RWPE2 (cell line): ENCODE results near the gene E4F1.
"Not testable (repeated sequence)": the region's sequence is repeated elsewhere in the genome, so short reads cannot be mapped to it uniquely, and the experiment has no call there.

Experiments used
- ATAC-seq: fragments of 200-7000 bp; cut with Tn5 transposase; 3 replicates; pipeline ENCODE4 v1.9.1; 2021; ENCODE audit warnings: low read depth
- DNase-seq: peaks from one replicate; pipeline ENCODE4 v3.0.0-alpha.2; 2020; ENCODE audit warnings: low spot score
- H3K27ac ChIP-seq: fragments of 450-650 bp; 2 replicates; pipeline ENCODE4 v1.5.1; 2017; ENCODE audit warnings: mild to moderate bottlenecking; ENCODE audit not compliant: poor library complexity, severe bottlenecking
- H3K27me3 ChIP-seq: fragments of 250-450 bp; sonication (Bioruptor Pico); 2 replicates; pipeline ENCODE4 v1.5.1; 2021; ENCODE audit warnings: mild to moderate bottlenecking, moderate library complexity; ENCODE audit not compliant: insufficient read depth, poor library complexity, severe bottlenecking
- H3K36me3 ChIP-seq: fragments of 250-450 bp; sonication (Bioruptor Pico); 2 replicates; pipeline ENCODE4 v1.5.1; 2020; ENCODE audit warnings: low read depth, mild to moderate bottlenecking, moderate library complexity
- H3K4me1 ChIP-seq: fragments of 250-450 bp; sonication (Bioruptor Pico); 2 replicates; pipeline ENCODE4 v1.5.1; 2021; ENCODE audit warnings: mild to moderate bottlenecking, moderate library complexity; ENCODE audit not compliant: insufficient read depth, poor library complexity, severe bottlenecking
- H3K4me3 ChIP-seq: fragments of 250-450 bp; sonication (Bioruptor Pico); 2 replicates; pipeline ENCODE4 v1.5.1; 2021; ENCODE audit warnings: mild to moderate bottlenecking, moderate library complexity; ENCODE audit not compliant: severe bottlenecking
- H3K9me3 ChIP-seq: fragments of 250-450 bp; sonication (Bioruptor Pico); 2 replicates; pipeline ENCODE4 v1.5.1; 2021; ENCODE audit warnings: mild to moderate bottlenecking, moderate library complexity; ENCODE audit not compliant: severe bottlenecking
- TF ChIP-seq, protein P1 (sequence below): fragments of 450-650 bp; IDR thresholded peaks from one replicate; pipeline ENCODE4 v1.5.1; 2017; ENCODE audit warnings: mild to moderate bottlenecking, moderate library complexity; ENCODE audit not compliant: poor library complexity, severe bottlenecking

Gene E4F1

DNA sequence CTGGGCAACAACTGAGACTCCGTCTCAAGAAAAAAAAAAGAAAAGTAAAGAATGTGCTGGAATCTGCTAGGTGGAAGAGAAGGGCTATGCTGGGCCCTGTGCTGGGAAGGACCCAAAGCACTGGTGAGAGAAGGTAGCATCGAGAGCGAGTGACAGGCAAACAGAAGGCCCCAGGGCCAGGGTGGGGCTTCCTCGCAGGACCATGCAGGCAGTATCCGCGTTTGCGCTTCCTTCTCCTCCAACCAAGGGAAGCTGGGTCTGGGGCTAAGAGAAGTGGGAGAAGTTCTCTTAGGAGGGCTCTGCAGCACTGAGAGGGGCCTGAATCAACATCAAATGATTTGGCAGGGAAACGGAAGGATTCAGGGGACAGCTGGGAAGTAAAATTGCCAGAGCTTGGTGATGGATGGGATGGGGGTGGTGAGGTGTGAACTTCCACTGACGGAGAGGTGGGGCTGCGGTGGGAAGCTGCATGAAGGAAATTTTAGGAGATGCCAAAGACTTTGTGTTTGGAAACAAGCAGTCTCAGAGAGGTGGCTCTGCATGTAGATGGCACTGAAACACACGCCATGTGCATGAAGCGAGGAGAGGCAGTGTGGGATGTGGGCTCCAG lies 33.2 kb downstream of the E4F1 start:
- Histone ChIP-seq H3K27me3 (no peaks in the 10 kb centered on the region), H3K9me3 (no peaks in the 10 kb centered on the region), H3K27ac (no peak overlapping the region), H3K4me1 (peaks cover 10% of the 10 kb centered on the region), H3K4me3 (no peak overlapping the region), H3K36me3 (peaks cover 94% of the 10 kb centered on the region)
- no peak for ATAC-seq
- TF ChIP-seq, protein P1, sequence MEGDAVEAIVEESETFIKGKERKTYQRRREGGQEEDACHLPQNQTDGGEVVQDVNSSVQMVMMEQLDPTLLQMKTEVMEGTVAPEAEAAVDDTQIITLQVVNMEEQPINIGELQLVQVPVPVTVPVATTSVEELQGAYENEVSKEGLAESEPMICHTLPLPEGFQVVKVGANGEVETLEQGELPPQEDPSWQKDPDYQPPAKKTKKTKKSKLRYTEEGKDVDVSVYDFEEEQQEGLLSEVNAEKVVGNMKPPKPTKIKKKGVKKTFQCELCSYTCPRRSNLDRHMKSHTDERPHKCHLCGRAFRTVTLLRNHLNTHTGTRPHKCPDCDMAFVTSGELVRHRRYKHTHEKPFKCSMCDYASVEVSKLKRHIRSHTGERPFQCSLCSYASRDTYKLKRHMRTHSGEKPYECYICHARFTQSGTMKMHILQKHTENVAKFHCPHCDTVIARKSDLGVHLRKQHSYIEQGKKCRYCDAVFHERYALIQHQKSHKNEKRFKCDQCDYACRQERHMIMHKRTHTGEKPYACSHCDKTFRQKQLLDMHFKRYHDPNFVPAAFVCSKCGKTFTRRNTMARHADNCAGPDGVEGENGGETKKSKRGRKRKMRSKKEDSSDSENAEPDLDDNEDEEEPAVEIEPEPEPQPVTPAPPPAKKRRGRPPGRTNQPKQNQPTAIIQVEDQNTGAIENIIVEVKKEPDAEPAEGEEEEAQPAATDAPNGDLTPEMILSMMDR, result no peak
- no peak for DNase-seq

DNA sequence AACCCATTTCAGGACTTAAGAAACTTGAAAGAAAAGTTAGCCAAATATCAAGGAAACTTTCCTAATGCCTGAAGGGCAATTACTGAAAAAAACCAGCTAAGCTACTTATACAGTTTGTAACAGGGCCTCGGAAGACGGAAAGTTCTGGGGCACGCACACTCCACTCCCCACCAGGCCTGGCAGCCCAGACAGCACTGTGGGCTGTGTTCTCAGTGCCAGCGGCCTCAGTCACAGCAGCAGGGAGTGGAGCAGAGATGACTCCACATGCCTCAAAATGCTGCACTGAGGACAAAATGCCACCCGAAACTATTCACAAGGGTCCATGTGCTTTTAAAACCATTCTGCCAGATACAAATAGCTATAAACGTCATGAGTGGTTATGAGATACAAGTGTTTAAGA lies 34.3 kb downstream of the E4F1 start:
- Histone ChIP-seq H3K9me3 (no peaks in the 10 kb centered on the region), H3K36me3 (peaks cover 97% of the 10 kb centered on the region), H3K27ac (no peak overlapping the region), H3K27me3 (no peaks in the 10 kb centered on the region), H3K4me1 (no peaks in the 10 kb centered on the region), H3K4me3 (no peak overlapping the region)
- TF ChIP-seq, protein P1, result no peak
- DNase-seq (no peak), ATAC-seq (no peak)

DNA sequence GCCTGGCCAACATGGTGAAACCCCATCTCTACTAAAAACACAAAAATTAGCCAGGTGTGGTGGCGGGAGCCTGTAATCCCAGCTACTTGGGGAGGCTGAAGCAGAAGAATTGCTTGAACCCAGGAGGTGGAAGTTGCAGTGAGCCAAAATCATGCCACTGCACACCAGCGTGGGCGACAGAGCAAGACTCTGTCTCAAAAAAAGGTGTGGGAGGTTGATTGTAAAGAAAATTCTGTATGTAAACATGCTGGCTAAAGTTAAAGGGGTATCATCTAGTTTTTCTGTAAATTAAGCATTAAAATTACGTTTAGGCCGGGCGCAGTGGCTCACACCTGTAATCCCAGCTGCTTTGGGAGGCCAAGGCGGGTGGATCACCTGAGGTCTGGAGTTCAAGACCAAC lies 35.1 kb downstream of the E4F1 start:
- not testable (repeated sequence) for H3K27ac ChIP-seq, DNase-seq, H3K9me3 ChIP-seq, H3K27me3 ChIP-seq, H3K4me1 ChIP-seq, H3K4me3 ChIP-seq, ATAC-seq
- peaks cover 99% of the 10 kb centered on the region for H3K36me3 ChIP-seq

DNA sequence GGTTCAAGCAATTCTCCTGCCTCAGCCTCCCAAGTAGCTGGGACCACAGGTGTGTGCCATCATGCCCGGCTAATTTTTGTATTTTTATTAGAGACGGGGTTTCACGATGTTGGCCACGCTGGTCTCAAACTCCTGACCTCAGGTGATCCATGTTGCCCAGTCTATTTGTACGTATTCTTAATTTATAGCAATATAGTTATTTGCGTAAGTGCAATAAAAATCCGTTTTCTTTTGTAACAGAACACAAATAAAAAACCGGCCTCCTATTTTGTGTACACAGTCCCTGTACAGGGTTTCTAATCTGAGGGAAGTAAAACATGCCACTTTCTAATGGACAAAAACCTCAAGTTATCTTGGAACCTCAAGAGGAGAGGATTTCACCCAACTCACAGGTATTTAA lies 36.9 kb downstream of the E4F1 start:
- Histone ChIP-seq H3K27ac (no peak overlapping the region), H3K27me3 (no peaks in the 10 kb centered on the region), H3K36me3 (peaks cover 100% of the 10 kb centered on the region), H3K4me1 (no peaks in the 10 kb centered on the region), H3K9me3 (no peaks in the 10 kb centered on the region), H3K4me3 (no peak overlapping the region)
- TF ChIP-seq, protein P1, result no peak
- no peak for DNase-seq
- no peak for ATAC-seq

DNA sequence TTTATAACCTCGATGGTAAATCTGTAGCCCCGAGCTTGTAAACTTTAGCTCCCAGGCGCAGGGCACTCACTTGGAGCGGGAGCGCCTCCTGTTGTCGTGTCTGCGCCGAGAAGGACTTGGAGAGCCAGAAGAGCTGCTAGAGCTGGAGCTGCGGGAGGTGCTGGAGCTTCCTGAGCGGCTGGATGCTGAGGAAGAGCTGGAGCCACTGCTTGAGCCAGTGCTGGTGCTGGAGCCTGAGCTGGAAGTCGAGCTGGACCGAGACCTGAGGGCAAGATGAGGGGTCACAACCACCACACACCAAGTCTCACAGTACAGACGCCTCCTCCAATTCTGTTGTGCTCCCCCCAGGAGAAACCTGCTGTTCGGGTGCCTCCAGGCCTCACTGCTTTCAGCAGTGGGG lies 39.6 kb downstream of the E4F1 start:
- not testable (repeated sequence) for H3K9me3 ChIP-seq, H3K4me3 ChIP-seq, H3K27me3 ChIP-seq, H3K27ac ChIP-seq, ATAC-seq, DNase-seq, H3K4me1 ChIP-seq
- peaks cover 89% of the 10 kb centered on the region for H3K36me3 ChIP-seq

DNA sequence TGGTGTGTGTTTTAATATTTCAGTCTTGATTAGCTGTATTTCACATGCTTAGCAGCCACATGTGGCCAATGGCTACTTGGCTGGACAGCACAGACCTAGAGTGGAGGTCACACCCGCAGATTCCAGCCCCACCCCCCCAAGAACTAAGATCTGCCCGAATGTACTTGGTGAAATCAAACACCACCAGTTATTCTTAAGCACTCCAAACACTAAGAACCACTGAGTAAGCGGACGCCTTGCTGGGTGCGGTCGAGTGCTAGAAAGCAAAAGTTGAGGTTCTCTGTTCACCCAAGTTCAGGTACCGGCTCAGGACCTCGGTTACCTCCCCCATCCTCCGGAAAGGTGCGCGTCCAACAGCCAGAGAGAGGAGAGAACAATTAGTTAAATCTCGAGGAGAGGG lies 43.5 kb downstream of the E4F1 start:
- peak overlapping the region; percentile 63 for H3K4me3 ChIP-seq
- not testable (repeated sequence) for H3K27me3 ChIP-seq, H3K4me1 ChIP-seq, ATAC-seq, DNase-seq, H3K9me3 ChIP-seq
- H3K36me3 ChIP-seq, result peaks cover 50% of the 10 kb centered on the region
- peak overlapping the region; percentile 83 for H3K27ac ChIP-seq

DNA sequence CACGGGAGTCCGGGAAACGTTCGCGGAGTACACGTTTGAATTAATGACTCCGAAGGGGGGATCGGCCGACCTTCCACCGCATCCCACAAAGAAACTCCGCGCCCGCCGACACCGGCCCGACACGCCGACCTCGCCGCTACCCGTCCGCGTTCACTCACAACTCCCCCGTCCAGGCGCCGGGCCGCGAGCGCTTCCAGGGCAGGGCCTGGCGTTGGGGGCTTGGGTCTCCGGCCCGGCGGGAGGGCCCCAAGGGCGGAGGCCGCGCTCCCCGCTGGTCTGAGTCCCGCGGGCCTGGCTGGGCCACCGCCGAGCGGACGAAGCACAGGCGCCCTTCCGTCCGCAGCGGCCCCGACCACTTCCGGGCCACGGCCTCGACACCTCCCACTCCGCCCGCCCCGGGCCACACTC lies 44.1 kb downstream of the E4F1 start:
- Histone ChIP-seq H3K36me3 (peaks cover 44% of the 10 kb centered on the region), H3K4me3 (peak overlapping the region; percentile 63), H3K27ac (peak overlapping the region; percentile 83)
- H3K4me1 ChIP-seq, H3K27me3 ChIP-seq, H3K9me3 ChIP-seq, DNase-seq: not testable (repeated sequence)
- ATAC-seq, result peak; percentile 59
